ENCODE measurements around the gene AFMID. TPM values are rescaled to one million over a fixed set of nuclear protein-coding genes. Genes with fewer than 3 reads are reported as not detected.
A peak's percentile ranks its signal among the peaks of the same experiment; 100 is the strongest.

Gene AFMID
- total and polyA plus RNA-seq, 8 donors: 30.7 to 53.7 (median 34.0) TPM

DNA sequence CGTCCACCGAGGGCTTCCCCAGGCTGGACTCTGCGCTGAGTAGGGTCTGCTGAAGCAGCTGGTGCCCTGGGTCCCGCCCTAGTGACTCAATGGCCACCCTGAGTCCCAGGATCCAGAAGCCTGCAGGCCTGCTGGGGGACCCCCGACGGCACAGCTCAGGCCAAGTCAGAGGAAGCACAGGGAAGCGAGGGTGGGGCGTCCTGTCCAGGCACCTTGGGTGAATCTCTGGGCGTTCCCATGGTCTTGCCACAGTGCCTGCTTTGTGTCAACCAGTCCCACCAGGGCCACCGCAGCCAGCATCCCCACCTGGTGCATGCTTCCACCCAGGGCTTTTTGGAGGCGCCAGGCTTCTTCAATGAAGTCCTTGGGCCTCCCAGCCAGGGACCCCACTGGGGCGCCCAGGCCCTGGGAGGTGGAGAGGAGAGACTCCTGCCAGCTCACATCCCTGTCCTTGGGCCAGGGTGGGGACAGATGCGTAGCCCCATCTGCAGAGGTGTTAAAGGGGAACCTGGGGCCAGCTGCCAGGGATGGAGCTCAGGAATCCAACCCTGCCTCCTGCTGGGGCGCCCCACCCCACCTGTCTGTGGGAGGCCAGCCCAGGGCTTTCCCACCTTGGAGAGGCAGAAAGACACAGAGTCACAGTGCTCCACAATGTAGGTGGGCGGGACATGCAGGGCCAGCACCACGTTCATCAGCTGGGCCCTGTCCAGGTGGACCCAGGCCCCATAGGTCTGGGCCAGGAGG is 62.1 kb downstream of the AFMID start:
- TF ChIP-seq, protein P1, sequence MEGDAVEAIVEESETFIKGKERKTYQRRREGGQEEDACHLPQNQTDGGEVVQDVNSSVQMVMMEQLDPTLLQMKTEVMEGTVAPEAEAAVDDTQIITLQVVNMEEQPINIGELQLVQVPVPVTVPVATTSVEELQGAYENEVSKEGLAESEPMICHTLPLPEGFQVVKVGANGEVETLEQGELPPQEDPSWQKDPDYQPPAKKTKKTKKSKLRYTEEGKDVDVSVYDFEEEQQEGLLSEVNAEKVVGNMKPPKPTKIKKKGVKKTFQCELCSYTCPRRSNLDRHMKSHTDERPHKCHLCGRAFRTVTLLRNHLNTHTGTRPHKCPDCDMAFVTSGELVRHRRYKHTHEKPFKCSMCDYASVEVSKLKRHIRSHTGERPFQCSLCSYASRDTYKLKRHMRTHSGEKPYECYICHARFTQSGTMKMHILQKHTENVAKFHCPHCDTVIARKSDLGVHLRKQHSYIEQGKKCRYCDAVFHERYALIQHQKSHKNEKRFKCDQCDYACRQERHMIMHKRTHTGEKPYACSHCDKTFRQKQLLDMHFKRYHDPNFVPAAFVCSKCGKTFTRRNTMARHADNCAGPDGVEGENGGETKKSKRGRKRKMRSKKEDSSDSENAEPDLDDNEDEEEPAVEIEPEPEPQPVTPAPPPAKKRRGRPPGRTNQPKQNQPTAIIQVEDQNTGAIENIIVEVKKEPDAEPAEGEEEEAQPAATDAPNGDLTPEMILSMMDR (IDR thresholded peaks at IDR 0.05): no peak
- DNase-seq (peak in 1 of 6 donors; percentile 64), FAIRE-seq (no peak), ATAC-seq (no peak)
- Histone ChIP-seq H3K9me3 (no peaks in the 10 kb centered on the region), H3K36me3 (no peaks in the 10 kb centered on the region), H3K4me1 (no peaks in the 10 kb centered on the region), H3K27me3 (no peaks in the 10 kb centered on the region), H3K27ac (no peak overlapping the region), H3K4me3 (no peak overlapping the region)
- 72 to 78% methylated on average over 15 to 16 of the region's 16 CpGs for WGBS, 2 donors
- intact Hi-C loops (cut with DNase I): loop anchor here in 2 of 3 donors (5.0 kb wide), 1 partner anchor 137 kb away; no protein-coding TSS in a partner anchor

GRCh38 chr17:78249818-78250806 is 63.0 kb downstream of the AFMID start:
- 57 to 64% methylated on average over 20 of the region's 20 CpGs for WGBS, 2 donors
- no peak for FAIRE-seq
- DNase-seq: peak in 1 of 6 donors; percentile 67
- no peak overlapping the region for H3K4me3 ChIP-seq
- H3K4me1 ChIP-seq: no peaks in the 10 kb centered on the region
- no peaks in the 10 kb centered on the region for H3K36me3 ChIP-seq
- TF ChIP-seq, protein P1 (IDR thresholded peaks at IDR 0.05): no peak
- no peaks in the 10 kb centered on the region for H3K9me3 ChIP-seq
- H3K27me3 ChIP-seq: no peaks in the 10 kb centered on the region
- intact Hi-C loops (cut with DNase I): loop anchor here in 2 of 3 donors (5.0 kb wide), 1 partner anchor 138 kb away; no protein-coding TSS in a partner anchor
- H3K27ac ChIP-seq: no peak overlapping the region
- no peak for ATAC-seq

- no peak for FAIRE-seq
Observed at GRCh38 chr17:78250891-78251772, 64.0 kb downstream of the AFMID start.

DNA sequence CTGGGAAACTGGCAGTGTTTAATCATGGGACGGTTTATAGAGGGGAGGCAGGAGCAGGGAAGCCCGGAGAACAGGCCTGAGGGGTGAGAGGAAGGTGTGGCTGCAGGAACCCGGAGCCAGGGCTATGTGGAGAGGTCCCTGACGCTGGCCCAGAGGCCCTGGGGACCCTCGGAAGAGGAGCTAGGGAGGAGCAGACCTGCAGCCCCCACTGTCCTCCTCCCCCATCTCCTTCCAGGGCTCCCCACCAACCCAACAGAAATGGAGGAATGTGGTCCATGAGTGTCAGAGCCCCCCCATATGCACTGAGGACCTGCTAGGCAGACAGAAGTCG is 64.6 kb downstream of the AFMID start:
- FAIRE-seq: no peak
- intact Hi-C loops (cut with DNase I): no loop called here
- no peaks in the 10 kb centered on the region for H3K27me3 ChIP-seq
- no peaks in the 10 kb centered on the region for H3K9me3 ChIP-seq
- no peak overlapping the region for H3K4me3 ChIP-seq
- WGBS, 2 donors: 59 to 69% methylated on average over 6 of the region's 6 CpGs
- no peaks in the 10 kb centered on the region for H3K36me3 ChIP-seq
- DNase-seq: peak in 1 of 6 donors; percentile 56
- no peaks in the 10 kb centered on the region for H3K4me1 ChIP-seq
- TF ChIP-seq, protein P1 (IDR thresholded peaks at IDR 0.05): no peak
- ATAC-seq: no peak
- no peak overlapping the region for H3K27ac ChIP-seq

More at GRCh38 chr17:78250891-78251772, 64.0 kb downstream of the AFMID start:
- TF ChIP-seq, protein P1 (IDR thresholded peaks at IDR 0.05): peak; percentile 100
- whole genome bisulfite sequencing, 2 donors: 24 to 35% methylated on average over 21 to 27 of the region's 27 CpGs
- H3K9me3 ChIP-seq: no peaks in the 10 kb centered on the region
- H3K36me3 ChIP-seq: no peaks in the 10 kb centered on the region
- intact Hi-C loops (cut with DNase I): no loop called here
- H3K4me1 ChIP-seq: no peaks in the 10 kb centered on the region
- H3K27me3 ChIP-seq: no peaks in the 10 kb centered on the region
- ATAC-seq: peak; percentile 80 to 93 (median 89)
- peak; percentile 80 to 96 (median 89) for DNase-seq
- H3K4me3 ChIP-seq: peak overlapping the region in 1 of 4 donors; percentile 0
- H3K27ac ChIP-seq: no peak overlapping the region
